HepG2 (cell line): Measurements from ENCODE around the gene HES1. TPM values are rescaled to one million over a fixed set of nuclear protein-coding genes. Genes with fewer than 3 reads are reported as not detected.

Source experiments
- BATF2 ChIP-seq: sonication (generic); formaldehyde crosslinking; IDR thresholded peaks from 2 replicates; pipeline ENCODE4 v1.8.0; 2022; ENCODE audit warnings: mild to moderate bottlenecking, missing genetic modification reagents, moderate library complexity
- ELF3 ChIP-seq: IDR thresholded peaks from 2 replicates; pipeline ENCODE4 v1.6.1; 2016; ENCODE audit warnings: missing genetic modification reagents, missing compliant biosample characterization
- FOSL2 ChIP-seq: sonication (generic); formaldehyde crosslinking; IDR thresholded peaks from 2 replicates; pipeline ENCODE4 v1.4.0; 2020; ENCODE audit warnings: missing genetic modification reagents
- FOXP1 ChIP-seq, 2 experiments: fragments of 450-650 bp in 1 of 2; IDR thresholded peaks; 2 replicates each; pipeline ENCODE4 v1.6.1; 2017 to 2018; ENCODE audit warnings: antibody characterized with exemption in 1 of 2
- GATA4 ChIP-seq: sonication (generic); IDR thresholded peaks from 2 replicates; pipeline ENCODE4 v1.6.1; 2016; ENCODE audit warnings: antibody characterized with exemption, low read depth, borderline replicate concordance
- GATAD1 ChIP-seq: IDR thresholded peaks from 2 replicates; pipeline ENCODE4 v1.6.1; 2016; ENCODE audit warnings: missing genetic modification reagents, missing compliant biosample characterization
- GTF3A ChIP-seq: sonication (generic); formaldehyde crosslinking; conservative IDR thresholded peaks from 2 replicates; pipeline ENCODE4 v1.4.0; 2020; ENCODE audit warnings: mild to moderate bottlenecking, missing genetic modification reagents
- HMGA1 ChIP-seq: sonication (generic); formaldehyde crosslinking; conservative IDR thresholded peaks from 2 replicates; pipeline ENCODE4 v1.4.0; 2020; ENCODE audit warnings: missing genetic modification reagents
- MEIS1 ChIP-seq: sonication (generic); formaldehyde crosslinking; IDR thresholded peaks from 2 replicates; pipeline ENCODE4 v1.9.0; 2021; ENCODE audit warnings: mild to moderate bottlenecking, missing genetic modification reagents, moderate library complexity, borderline replicate concordance
- NFKB2 ChIP-seq: sonication (generic); formaldehyde crosslinking; IDR thresholded peaks from 2 replicates; pipeline ENCODE4 v1.4.0; 2020; ENCODE audit warnings: missing genetic modification reagents, borderline replicate concordance
- PRMT3 ChIP-seq: sonication (generic); formaldehyde crosslinking; IDR thresholded peaks from 2 replicates; pipeline ENCODE4 v1.8.1; 2022; ENCODE audit warnings: low read depth, mild to moderate bottlenecking, moderate library complexity, missing genetic modification reagents, borderline replicate concordance
- PRPF4 ChIP-seq: fragments of 200-400 bp; formaldehyde crosslinking; IDR thresholded peaks from 2 replicates; pipeline ENCODE4 v1.6.1; 2016; ENCODE audit warnings: low read length, low read depth; ENCODE audit not compliant: poor library complexity, severe bottlenecking
- RERE ChIP-seq: IDR thresholded peaks from 2 replicates; pipeline ENCODE4 v1.6.1; 2016; ENCODE audit warnings: low read depth, missing genetic modification reagents, missing compliant biosample characterization
- RXRB ChIP-seq: IDR thresholded peaks from 2 replicates; pipeline ENCODE4 v1.6.1; 2016; ENCODE audit warnings: borderline replicate concordance, missing genetic modification reagents, missing compliant biosample characterization
- SP5 ChIP-seq: IDR thresholded peaks from 2 replicates; pipeline ENCODE4 v1.6.1; 2016; ENCODE audit warnings: low read depth, borderline replicate concordance
- TEAD3 ChIP-seq: optimal IDR thresholded peaks from 2 replicates; pipeline ENCODE3; 2016; ENCODE audit warnings: borderline replicate concordance
- THRA ChIP-seq: sonication (generic); formaldehyde crosslinking; IDR thresholded peaks from 2 replicates; pipeline ENCODE4 v1.4.0; 2020; ENCODE audit warnings: missing genetic modification reagents, borderline replicate concordance
- ZBTB1 ChIP-seq: sonication (generic); formaldehyde crosslinking; IDR thresholded peaks from 2 replicates; pipeline ENCODE4 v1.4.0; 2020; ENCODE audit warnings: missing genetic modification reagents, borderline replicate concordance
- ZNF441 ChIP-seq: sonication (generic); formaldehyde crosslinking; IDR thresholded peaks from 2 replicates; pipeline ENCODE4 v1.7.0; 2021; ENCODE audit warnings: missing genetic modification reagents, borderline replicate concordance
- ZNF564 ChIP-seq: sonication (generic); formaldehyde crosslinking; IDR thresholded peaks from 2 replicates; pipeline ENCODE4 v1.8.1; 2023; ENCODE audit warnings: mild to moderate bottlenecking, missing genetic modification reagents
- ZNF616 ChIP-seq: sonication (generic); formaldehyde crosslinking; IDR thresholded peaks from 2 replicates; pipeline ENCODE4 v1.5.0; 2020; ENCODE audit warnings: low read depth, mild to moderate bottlenecking, missing genetic modification reagents
- ZNF777 ChIP-seq: sonication (generic); formaldehyde crosslinking; IDR thresholded peaks from 2 replicates; pipeline ENCODE4 v1.4.0; 2020; ENCODE audit warnings: missing genetic modification reagents
- polyA plus RNA-seq, 8 experiments: library from polyadenylated mRNA; depleted of rRNA in 3 of 8; stranded (reverse) in 7 of 8; unstranded in 1 of 8; fragments of >200 nt; fragmentation: Illumina TruSeq in 4 of 8; extraction: Trizol in 4 of 8; gene quantifications; 2 replicates each; pipeline versions ENCODE4 v1.2.1 to v1.2.3, GENCODE V29; 2011 to 2016; ENCODE audit warnings: low read depth in 4 of 8, missing spikeins in 1 of 8, mixed read lengths in 1 of 8; ENCODE audit not compliant: insufficient read depth in 1 of 8
- total RNA-seq, 5 experiments: library from RNA; depleted of rRNA; stranded (reverse); fragments of >200 nt; fragmentation: Illumina TruSeq; extraction: Trizol; gene quantifications; 2 replicates each; pipeline ENCODE4 v1.2.3, GENCODE V29; 2016; ENCODE audit warnings: low read depth in 1 of 5

The HES1 gene
- total and polyA plus RNA-seq, 2 of the 13 experiments (the other 11 are each of a cell fraction or from before 2014, with no cell fraction given), result 15.4 to 19.8 TPM

DNA sequence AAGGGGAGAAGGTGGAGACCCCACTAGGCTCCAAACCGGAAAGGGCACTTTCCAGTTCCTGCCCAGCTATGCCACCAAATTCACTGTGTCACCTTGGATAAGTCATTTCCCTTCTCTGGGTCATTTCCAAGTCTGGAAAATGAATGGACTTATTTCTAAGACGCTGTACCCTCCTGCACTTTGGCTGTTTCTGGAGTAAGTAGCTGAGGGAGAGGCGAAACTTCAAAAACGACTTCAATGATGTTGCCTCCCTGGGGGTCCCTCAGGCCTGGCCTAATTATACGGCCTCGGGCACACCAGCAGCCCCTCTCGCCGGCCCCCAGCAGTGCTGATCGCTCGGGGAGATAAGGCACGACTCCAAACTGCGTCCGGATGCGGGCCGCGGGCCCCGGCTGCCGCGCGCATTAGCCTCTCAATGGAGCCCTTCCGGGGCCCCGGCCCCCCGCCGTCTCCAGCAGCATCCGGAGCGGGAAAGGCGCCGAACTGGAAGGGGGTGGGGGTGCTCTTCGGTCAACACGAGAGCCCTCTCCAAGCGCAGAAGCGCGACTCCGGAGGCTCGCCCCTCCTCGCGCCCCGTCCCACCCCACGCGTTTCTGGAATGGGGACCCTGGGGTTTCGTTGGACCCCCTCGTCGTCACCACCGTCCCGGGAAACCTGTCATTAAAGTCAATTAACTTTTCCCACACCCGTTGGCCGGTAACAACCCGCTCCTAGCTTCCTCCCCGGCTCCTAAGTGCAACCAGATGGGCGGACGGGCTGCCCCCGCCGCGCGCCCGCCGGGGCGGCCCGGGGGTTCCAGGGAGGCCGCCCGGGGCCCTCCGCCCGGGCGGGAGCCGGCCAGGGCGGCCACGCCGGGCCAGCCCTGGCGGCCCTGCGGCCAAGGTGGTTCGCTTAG lies 4.8 kb downstream of the HES1 start (continued):
- TF ChIP-seq RERE (CRISPR knock-in tag) (no peak), SP5 (CRISPR knock-in tag) (no peak), TEAD3 (CRISPR knock-in tag) (no peak), GATAD1 (no peak), PRPF4 (no peak), NFKB2 (CRISPR knock-in tag) (peak; percentile 84; the same call in 1 of the 2 replicates), PRMT3 (CRISPR knock-in tag) (no peak), RXRB (peak; percentile 23; the same call in 1 of the 2 replicates), MEIS1 (CRISPR knock-in tag) (no peak), ZNF564 (CRISPR knock-in tag) (no peak; the same call in 1 of the 2 replicates), ZNF777 (0 out of 2 replicates have a peak, but pooled peaks have one; percentile 36), THRA (CRISPR knock-in tag) (0 out of 2 replicates have a peak, but pooled peaks have one; percentile 48), ZBTB1 (CRISPR knock-in tag) (no peak), ZNF616 (CRISPR knock-in tag) (no peak), HMGA1 (no peak), GTF3A (CRISPR knock-in tag) (no peak), FOSL2 (CRISPR knock-in tag) (0 out of 2 replicates have a peak, but pooled peaks have one; percentile 20), BATF2 (CRISPR knock-in tag) (no peak), GATA4 (peak; percentile 40; the same call in 1 of the 2 replicates), FOXP1 (IDR thresholded peaks at IDR 0.05) (no peak), FOXP1 (CRISPR knock-in tag; IDR thresholded peaks at IDR 0.05) (no peak), ZNF441 (CRISPR knock-in tag) (no peak), ELF3 (no peak)
